HFF-Myc (cell line): Measurements from ENCODE around the gene METTL23.
A peak's percentile ranks its signal among the peaks of the same experiment; 100 is the strongest.

Experiments
- DNase-seq: peaks from one replicate; pipeline ENCODE4 v3.0.0-alpha.2; 2011; ENCODE audit warnings: low read depth; ENCODE audit errors: extremely low read depth
- H3K4me3 ChIP-seq: replicated peaks from 2 replicates; pipeline ENCODE4 v1.5.1; 2011; ENCODE audit warnings: low read depth, mild to moderate bottlenecking, control low read depth, low read length
- TF ChIP-seq, protein P1 (sequence below): IDR thresholded peaks from 2 replicates; pipeline ENCODE4 v1.5.1; 2012; ENCODE audit warnings: mild to moderate bottlenecking, low read depth, low read length, control low read depth; ENCODE audit errors: missing control alignments

METTL23 gene

DNA sequence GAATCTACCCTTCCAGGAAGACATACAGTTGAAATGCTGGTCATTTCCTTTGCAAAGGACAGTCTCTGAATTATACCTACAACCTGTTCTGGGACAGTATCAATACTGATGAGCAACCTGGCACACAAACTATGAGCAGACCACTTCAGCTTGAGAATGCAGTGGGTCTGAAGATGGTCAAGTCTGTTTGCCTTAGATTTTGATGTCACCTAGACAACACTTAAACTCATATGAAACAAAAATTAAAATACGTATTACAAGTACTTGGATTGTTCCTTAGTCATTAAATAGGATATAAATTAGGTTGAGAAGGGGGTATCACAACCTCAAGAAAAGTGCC is 6.9 kb downstream of the METTL23 start:
- H3K4me3 ChIP-seq = peak overlapping the region; percentile 97
- no peak for DNase-seq
- TF ChIP-seq, protein P1, sequence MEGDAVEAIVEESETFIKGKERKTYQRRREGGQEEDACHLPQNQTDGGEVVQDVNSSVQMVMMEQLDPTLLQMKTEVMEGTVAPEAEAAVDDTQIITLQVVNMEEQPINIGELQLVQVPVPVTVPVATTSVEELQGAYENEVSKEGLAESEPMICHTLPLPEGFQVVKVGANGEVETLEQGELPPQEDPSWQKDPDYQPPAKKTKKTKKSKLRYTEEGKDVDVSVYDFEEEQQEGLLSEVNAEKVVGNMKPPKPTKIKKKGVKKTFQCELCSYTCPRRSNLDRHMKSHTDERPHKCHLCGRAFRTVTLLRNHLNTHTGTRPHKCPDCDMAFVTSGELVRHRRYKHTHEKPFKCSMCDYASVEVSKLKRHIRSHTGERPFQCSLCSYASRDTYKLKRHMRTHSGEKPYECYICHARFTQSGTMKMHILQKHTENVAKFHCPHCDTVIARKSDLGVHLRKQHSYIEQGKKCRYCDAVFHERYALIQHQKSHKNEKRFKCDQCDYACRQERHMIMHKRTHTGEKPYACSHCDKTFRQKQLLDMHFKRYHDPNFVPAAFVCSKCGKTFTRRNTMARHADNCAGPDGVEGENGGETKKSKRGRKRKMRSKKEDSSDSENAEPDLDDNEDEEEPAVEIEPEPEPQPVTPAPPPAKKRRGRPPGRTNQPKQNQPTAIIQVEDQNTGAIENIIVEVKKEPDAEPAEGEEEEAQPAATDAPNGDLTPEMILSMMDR = no peak

DNA sequence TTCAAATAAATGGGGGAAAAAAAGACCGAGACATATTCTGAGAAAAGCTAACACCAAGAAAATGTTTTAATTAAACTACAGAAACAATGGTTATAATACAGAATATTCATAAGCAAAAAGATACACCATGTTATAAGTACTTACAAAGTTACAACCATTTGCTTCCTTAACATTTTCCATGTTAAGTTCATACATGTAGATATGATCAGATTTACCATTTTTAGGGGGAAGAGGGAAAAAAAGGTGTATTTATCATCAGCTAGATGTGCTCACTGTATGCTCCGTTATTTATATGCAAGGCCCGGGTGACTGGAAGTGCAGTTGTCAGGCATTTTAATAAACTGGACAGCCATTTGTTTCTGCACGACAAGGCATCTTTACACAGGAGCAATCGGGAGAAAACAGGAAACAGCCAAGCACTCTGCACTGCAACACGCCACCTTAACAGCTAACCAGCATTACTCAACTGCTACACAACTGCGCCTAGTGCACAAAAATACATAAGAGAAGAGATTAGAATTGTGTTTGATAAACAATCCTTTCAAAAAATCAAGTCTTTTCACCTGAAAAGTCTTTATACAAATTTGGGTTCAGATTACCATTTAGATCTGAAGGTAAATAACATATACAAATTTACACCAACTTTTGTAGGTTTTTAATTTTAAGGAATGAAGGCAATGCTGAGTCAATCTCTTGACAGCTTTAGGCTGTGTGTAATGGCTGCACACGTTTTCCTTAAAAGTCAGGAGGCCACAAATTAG is 7.6 kb downstream of the METTL23 start:
- peak overlapping the region; percentile 97 for H3K4me3 ChIP-seq
- DNase-seq = no peak
- TF ChIP-seq, protein P1 = no peak

DNA sequence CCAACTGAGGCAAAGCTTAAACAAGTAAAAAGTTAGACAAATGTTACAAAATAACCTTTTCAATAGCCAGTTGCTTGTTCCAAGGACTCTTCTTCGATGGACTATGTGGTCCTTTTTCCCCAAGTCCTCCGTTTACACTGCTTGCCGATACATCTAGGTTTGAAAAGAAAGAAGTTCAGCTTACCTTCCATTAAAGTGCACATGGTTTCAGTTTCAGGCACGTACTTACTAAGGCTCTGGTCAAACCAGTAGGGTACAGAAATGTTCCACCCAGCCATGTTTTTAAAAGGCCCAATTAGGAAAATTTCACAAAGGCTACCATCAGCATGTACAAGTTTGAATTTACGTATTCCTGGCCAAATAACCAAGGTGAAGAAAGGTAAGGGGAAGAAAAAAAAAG is 8.4 kb downstream of the METTL23 start:
- H3K4me3 ChIP-seq = peak overlapping the region; percentile 97
- DNase-seq = no peak
- TF ChIP-seq, protein P1 = no peak

DNA sequence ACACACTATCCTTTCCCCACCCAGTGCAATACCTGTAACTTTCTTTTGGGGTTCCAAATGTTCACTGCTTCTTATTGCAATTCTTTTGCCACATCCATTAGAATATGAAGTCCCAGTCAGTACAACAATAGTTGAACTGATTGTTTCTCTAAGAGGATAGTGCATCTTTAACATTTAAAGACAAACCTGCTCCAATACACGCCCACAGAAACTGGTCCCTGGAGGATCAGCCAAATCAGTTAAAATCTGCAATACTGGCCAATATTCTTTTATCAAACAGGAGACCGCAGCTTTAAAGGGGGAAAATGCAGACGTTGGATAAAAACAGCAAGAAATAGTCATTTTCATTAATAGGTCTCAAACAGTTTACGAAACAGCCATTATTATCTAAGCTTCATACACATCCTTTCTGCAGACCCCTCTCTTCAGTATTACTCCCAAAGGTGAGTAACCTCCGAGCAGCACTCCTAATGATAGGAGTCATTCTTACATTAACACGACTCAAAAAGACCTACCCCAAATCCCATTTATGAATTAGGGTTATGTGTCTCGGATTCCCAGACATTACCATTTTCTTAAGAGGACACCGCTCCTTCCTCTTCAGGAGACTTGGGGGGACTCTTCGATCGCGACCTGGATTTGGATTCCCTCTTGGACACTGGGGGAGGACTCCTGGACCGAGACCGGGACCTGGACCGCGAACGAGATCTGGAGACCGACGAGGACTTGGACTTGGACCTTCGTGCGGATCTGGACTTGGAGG is 9.1 kb downstream of the METTL23 start:
- TF ChIP-seq, protein P1 = no peak
- peak overlapping the region; percentile 97 for H3K4me3 ChIP-seq
- DNase-seq = no peak

DNA sequence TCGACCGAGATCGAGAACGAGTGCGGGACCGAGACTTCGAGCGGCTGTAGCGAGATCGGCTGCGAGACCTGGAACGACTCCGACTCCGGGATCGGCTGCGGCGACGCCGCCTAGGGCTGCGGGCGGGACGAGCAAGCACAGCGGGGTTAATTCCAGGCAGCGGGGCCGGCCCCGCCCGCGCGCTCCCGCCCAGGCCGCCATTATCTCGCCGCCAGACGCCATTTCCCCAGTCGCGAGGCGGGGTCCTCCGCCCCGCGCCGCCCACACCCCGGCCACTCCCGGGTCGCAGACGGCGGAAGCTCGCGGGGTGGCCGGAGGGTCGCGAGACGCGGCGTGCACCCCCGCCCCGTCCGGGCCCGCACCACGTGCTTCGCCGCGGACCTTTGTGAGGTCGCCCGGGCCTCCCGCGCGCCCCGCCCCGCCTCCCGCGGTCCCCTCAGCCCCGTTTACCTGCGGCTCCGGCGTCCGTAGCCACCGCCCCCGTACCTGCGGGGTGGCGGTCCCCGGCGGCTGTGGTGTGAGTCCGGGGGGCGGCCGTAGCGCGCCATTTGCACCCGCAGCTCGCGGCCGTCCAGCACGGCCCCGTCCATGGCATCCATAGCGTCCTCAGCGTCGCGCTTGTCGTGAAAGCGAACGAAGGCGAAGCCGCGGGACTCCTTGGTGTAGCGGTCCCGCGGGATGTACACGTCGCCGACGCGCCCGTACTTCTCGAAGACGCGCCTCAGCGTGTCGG is 9.9 kb downstream of the METTL23 start:
- H3K4me3 ChIP-seq = peak overlapping the region; percentile 97
- no peak for DNase-seq
- TF ChIP-seq, protein P1 = no peak

DNA sequence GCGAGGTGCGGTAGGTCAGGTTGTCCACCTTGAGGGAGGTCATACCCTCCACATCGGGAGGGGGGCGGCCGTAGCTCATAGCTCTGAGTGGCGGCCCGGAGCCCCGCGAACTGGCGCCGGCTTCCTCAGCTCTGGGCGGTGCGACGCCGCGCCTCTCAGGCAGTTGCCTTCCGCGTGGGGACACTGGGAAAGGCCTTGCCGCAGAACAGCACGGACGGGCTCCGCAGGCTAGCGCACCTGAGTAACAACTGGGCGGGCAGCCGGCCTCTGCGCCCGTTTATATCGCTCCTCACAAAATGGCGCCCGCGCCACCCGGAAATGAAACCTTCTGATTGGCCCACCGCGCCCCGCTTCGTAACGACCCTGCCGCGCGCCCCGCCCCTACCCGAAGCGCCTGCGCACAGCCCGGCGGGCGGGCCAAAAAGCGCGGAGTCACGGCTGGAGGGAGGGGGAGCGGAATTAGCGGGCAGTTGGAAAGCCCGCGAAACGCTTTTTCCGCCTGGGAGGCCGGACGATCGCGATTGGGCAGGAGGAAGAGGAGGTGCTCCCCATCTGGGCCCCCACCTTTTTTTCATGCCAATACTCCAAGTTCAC is 10.5 kb downstream of the METTL23 start, which contains the start of gene SRSF2:
TSS of gene SRSF2 (minus strand) at position 250 of the 594 bp plus-strand sequence. CDS start at position 79, 171 bp downstream.
- DNase-seq = peak; percentile 92
- peak within 1 kb of the TSS; percentile 97 for H3K4me3 ChIP-seq
- TF ChIP-seq, protein P1 = no peak
